Stimulated activated CD8-positive, alpha-beta memory T cell treated with anti-CD3 and anti-CD28 coated beads, Interleukin-2, amount 100 ng/mL, for 1 hour (primary cell): ENCODE measurements around the gene ZSWIM3.
"Not testable (repeated sequence)": the region's sequence is repeated elsewhere in the genome, so short reads cannot be mapped to it uniquely, and the experiment has no call there.

Experiments used
- DNase-seq, 2 donors: peaks; one replicate each; pipeline ENCODE4 v3.0.0-alpha.2; 2020; ENCODE audit warnings: low read depth in 2 of 2

Gene ZSWIM3

DNA sequence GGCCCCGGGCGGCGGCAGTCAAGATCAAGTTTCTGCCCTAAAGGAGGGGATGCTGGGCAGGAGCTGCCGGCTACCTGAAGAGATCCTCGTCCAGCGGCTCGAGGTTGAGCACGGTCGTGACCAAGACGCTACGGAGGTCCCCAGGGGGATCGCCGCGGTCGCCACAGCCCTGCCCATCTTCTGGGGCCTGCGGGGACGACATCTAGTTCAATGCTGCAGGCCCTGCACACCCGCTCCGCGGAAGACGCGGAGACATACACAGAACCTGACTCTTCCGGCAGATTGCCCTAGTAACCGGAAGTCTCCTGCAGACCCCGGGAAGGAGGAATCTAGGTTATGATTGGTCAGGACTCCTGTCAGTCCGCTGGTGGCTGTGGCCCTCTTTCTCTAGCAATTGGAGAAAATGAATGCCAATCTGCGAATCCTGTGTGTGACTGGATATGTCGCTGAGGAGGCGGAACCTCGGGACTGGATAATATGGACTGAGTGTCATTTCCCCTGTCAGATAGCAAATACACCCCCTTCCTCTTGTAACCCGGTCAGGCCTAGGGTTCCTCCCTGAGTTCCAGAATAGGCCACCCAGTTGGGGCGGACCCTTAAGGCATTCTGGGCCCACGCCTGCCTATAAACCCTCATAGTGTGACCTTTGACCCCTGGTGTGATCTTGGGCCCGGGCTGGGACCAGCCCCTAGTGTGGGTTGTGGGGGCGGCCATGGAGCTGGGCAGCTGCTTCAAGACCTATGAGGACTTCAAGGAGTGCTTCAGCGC is at the start of gene ZSWIM3, which contains the start of gene ACOT8:
Gene ZSWIM3, plus strand, starts transcription at position 501 of the 768 bp plus-strand sequence. Its CDS starts 212 bp downstream, at position 713.
Gene ACOT8, minus strand, starts transcription at position 279 of the 768 bp plus-strand sequence. Its CDS starts 77 bp downstream, at position 202.
- DNase-seq, result peak; percentile 73 to 80

DNA sequence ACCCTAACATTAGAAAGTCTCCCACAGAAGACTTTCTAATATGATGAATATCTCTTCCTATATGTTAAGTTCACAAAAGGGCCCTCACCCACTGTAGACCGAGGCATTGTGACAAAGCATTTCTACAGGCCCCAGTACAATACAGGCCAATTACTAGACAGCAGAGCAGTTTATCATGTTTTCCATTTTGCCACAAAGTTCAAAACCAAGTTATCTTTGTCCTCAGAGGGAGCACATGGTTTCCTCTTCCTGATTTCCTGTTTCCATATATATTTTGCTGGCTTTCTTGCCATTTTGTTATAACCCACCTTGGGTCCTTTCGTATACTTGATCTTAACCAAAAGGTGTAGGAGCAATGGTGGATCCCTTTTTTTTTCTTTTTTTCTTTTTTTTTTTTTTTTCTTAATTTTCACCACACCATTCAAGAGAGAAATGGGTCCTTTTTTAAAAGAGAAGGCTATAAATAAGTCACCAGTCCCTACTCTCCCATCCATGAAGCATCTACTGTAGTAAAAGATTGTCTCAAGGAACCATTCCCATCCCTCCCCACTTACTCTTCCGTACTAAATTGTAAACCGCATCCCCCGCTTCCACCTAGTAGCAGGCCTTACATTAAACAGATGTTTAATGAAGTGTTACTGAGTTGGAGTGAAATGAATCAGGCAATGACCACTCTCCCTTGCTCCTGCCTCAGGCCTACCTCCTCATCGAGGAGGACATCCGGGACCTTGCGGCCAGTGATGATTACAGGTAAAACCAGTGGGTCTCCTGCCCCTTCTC is 47.0 kb upstream of the ZSWIM3 start:
- DNase-seq, result no peak

DNA sequence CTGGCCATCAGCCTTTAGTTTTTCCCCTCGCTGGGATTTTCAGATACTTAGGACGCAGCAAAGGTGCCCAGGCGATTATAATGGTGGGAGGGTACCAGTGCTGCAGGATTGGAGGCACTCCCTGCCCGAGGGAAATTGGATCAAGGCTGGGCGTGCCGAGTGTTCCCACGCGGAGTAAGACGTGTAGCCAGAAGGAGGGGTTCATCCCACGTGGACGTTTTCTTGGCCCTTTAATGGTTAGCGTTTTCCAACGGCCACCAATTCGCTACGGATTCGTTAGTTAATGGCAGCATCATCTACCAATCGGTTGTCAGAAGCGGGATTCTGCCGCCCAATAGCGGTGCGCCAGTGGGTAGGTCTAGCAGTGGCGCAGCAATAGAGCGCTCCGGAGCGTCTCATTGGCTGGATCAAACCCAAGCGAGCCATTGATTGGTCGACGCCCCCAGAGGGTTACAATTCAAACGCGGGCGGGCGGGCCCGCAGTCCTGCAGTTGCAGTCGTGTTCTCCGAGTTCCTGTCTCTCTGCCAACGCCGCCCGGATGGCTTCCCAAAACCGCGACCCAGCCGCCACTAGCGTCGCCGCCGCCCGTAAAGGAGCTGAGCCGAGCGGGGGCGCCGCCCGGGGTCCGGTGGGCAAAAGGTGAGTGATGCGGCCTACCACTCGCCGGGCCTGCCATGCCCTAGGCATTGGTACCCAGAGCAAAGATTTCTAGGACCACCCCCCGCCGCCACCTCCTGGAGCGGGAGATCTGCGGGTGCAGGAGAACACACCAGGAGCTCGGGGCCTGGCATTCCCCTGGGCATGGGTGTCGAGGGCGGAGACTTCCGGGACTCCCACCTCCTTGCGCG is 45.0 kb upstream of the ZSWIM3 start, which contains the start of gene UBE2C:
Gene UBE2C, plus strand, starts transcription at position 488 of the 849 bp plus-strand sequence. Its CDS starts 52 bp downstream, at position 540.
- peak; percentile 79 to 87 for DNase-seq

- no peak for DNase-seq
These were observed 44.4 kb upstream of the ZSWIM3 start for GRCh38 chr20:45813006-45813340.

GRCh38 chr20:45813489-45813888 is 43.9 kb upstream of the ZSWIM3 start:
- DNase-seq, result no peak

DNA sequence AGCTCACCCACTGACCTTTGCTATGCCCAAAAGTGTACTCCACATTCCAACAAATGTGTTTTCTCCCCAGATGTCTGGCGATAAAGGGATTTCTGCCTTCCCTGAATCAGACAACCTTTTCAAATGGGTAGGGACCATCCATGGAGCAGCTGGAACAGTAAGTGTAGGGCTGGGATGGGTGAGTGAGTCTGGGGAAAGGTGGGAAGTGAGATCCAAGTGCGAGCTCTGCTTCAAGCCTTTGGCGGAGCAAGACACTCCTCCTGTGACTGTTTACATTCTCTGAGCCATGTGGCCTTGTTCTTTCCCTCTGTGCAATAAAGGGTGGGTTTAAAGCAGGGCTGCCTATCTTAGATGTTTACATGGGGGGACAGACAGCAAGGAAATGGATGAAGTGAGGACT is 43.1 kb upstream of the ZSWIM3 start:
- no peak for DNase-seq

DNA sequence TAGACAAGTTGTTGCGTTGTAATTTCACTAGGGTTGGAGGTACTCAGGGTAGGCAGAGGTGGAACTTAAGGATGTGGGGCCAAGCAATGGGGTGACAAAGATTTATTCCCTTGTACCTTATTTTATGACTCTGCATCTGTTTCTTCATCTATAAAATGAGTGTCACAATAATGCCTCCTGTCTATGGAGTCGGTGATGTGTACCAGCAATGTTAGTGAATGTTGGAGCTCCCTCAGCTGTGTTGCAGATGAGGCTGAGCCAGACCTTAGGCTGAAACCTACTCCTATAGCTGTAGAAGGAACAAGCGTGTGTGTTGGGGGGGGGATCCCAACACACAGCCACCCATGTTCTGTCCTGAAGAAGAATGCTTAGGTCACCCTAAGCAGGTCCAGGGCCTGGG is 40.5 kb upstream of the ZSWIM3 start:
- DNase-seq, result no peak

GRCh38 chr20:45817376-45818194 is 39.8 kb upstream of the ZSWIM3 start:
- no peak for DNase-seq

GRCh38 chr20:45818239-45818638 is 39.2 kb upstream of the ZSWIM3 start:
- no peak for DNase-seq

GRCh38 chr20:45819466-45819865 is 37.9 kb upstream of the ZSWIM3 start:
- no peak for DNase-seq

DNA sequence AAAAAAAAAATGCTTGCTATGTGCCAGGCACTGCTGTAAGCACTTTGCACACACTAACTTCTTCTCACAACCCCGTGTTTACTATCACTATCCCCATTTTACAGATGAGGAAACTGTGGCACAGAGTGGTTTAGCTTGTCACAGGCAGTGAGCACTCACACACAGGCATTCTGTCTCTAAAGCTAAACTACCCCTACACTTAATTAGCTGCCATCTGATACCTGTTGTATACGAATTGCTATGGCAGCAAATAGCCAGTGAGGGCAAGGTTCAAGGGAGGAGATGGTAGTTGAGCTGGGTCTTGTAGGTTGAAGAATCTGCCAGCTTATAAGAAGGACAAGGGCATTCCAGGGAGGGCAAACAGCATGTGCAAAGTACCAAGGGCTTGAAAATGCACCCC is 35.5 kb upstream of the ZSWIM3 start:
- no peak for DNase-seq

GRCh38 chr20:45822857-45823256 is 34.6 kb upstream of the ZSWIM3 start:
- DNase-seq, result no peak

- DNase-seq, result peak in 1 of 2 donors; percentile 26
These were observed 33.2 kb upstream of the ZSWIM3 start for GRCh38 chr20:45823949-45824835.

- DNase-seq, result no peak
These were observed 30.9 kb upstream of the ZSWIM3 start for GRCh38 chr20:45826381-45827019.

GRCh38 chr20:45827030-45827652 is 30.3 kb upstream of the ZSWIM3 start, which contains the start of gene TNNC2:
Gene TNNC2, minus strand, starts transcription at chr20:45827312. Its CDS starts 64 bp downstream, at chr20:45827248.
- no peak for DNase-seq

- no peak for DNase-seq
These were observed 29.7 kb upstream of the ZSWIM3 start for GRCh38 chr20:45827712-45828111.

DNA sequence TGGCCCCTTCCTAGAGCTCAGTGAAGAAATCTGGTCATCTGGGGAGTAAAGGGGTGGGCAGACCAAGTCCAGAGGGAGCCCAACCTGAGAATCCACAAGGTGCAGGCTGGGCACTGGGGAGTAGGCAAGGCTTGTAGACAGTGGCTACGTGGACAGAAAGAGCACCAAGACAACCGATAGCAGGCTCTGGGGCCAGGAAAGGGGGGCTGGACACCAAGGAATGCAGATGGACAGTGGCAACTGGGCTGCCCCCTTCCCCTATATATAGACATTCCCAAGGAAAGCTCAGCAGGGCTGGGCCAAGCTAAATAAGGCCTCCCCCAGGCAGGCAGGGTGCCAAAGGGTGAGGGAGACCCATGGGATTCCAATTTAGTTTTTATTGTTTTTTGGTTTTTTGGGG is 28.8 kb upstream of the ZSWIM3 start:
- DNase-seq, result no peak

- DNase-seq, result not testable (repeated sequence)
These were observed 27.7 kb upstream of the ZSWIM3 start for GRCh38 chr20:45829673-45830106.

DNA sequence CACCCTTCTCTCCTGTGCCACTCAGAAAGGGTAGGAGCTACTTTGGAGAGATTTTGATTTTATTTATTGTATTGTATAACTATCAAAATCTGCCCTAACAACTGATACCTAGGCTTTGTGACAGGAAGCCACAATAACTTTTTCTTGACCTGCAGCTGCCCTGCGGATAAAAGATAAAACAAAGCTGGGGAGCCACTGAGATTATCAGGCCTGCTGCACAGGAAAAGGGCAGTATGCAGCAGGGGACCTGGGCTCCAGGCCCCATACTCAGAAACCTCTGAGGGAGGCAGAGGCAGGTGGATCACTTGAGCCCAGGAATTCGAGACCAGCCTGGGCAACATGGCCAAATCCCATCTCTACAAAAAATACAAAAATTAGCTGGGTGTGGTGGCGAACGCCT is 24.8 kb upstream of the ZSWIM3 start:
- no peak for DNase-seq
